Neuronal stem cell (in vitro differentiated cells): ENCODE measurements around the gene C3orf22. TPM values are rescaled to one million over a fixed set of nuclear protein-coding genes. Genes with fewer than 3 reads are reported as not detected.

ENCODE experiments used
- DNase-seq: peaks from one replicate; pipeline ENCODE4 v3.0.0-alpha.2; 2013; ENCODE audit warnings: low spot score
- H2AFZ ChIP-seq: one replicate; pipeline ENCODE4 v1.6.1; 2013; ENCODE audit warnings: mild to moderate bottlenecking, low read length, inconsistent platforms
- H2AK5ac ChIP-seq: 2 replicates; pipeline ENCODE4 v1.6.1; 2013; ENCODE audit warnings: low read depth, mild to moderate bottlenecking, inconsistent platforms, low read length, moderate library complexity, mixed read lengths
- H2BK120ac ChIP-seq: 2 replicates; pipeline ENCODE4 v1.6.1; 2013; ENCODE audit warnings: low read depth, mild to moderate bottlenecking, inconsistent platforms, low read length, moderate library complexity, mixed read lengths
- H2BK12ac ChIP-seq: one replicate; pipeline ENCODE4 v1.6.1; 2013; ENCODE audit warnings: low read length, inconsistent platforms
- H2BK15ac ChIP-seq: 2 replicates; pipeline ENCODE4 v1.6.1; 2013; ENCODE audit warnings: mild to moderate bottlenecking, low read length, inconsistent platforms, mixed read lengths
- H2BK5ac ChIP-seq: one replicate; pipeline ENCODE4 v1.6.1; 2013; ENCODE audit warnings: inconsistent platforms, mild to moderate bottlenecking, low read length, moderate library complexity
- H3K14ac ChIP-seq: one replicate; pipeline ENCODE4 v1.6.1; 2013; ENCODE audit warnings: low read length, inconsistent platforms
- H3K18ac ChIP-seq: 2 replicates; pipeline ENCODE4 v1.6.1; 2013; ENCODE audit warnings: low read length, inconsistent platforms
- H3K23ac ChIP-seq: 2 replicates; pipeline ENCODE4 v1.6.1; 2013; ENCODE audit warnings: low read depth, mild to moderate bottlenecking, mixed read lengths, low read length, inconsistent platforms; ENCODE audit not compliant: poor library complexity
- H3K27ac ChIP-seq: replicated peaks from 3 replicates; pipeline ENCODE4 v1.5.1; 2013; ENCODE audit warnings: low read length, inconsistent platforms
- H3K27me3 ChIP-seq, 3 experiments: 2 replicates each; pipeline ENCODE4 v1.6.1; 2013; ENCODE audit warnings: low read length in 3 of 3, mild to moderate bottlenecking in 2 of 3, inconsistent platforms in 1 of 3, low read depth in 1 of 3, mixed read lengths in 1 of 3, moderate library complexity in 1 of 3; ENCODE audit not compliant: control insufficient read depth in 3 of 3, insufficient read depth in 3 of 3
- H3K36me3 ChIP-seq, 2 donors: replicated peaks in 1 of 2; 2 replicates each; pipeline ENCODE4 v1.6.1; 2013; ENCODE audit warnings: low read length in 2 of 2; ENCODE audit not compliant: control insufficient read depth in 2 of 2, insufficient read depth in 2 of 2
- H3K4ac ChIP-seq: 2 replicates; pipeline ENCODE4 v1.6.1; 2013; ENCODE audit warnings: inconsistent platforms, mild to moderate bottlenecking, low read length, moderate library complexity
- H3K4me1 ChIP-seq, 2 donors: 1 replicate in 1 of 2; 2 replicates in 1 of 2; pipeline ENCODE4 v1.6.1; 2013; ENCODE audit warnings: low read length in 2 of 2, low read depth in 1 of 2; ENCODE audit not compliant: control insufficient read depth in 2 of 2, insufficient read depth in 1 of 2
- H3K4me2 ChIP-seq: one replicate; pipeline ENCODE4 v1.6.1; 2013; ENCODE audit warnings: mild to moderate bottlenecking, low read length, inconsistent platforms; ENCODE audit not compliant: insufficient read depth, poor library complexity, severe bottlenecking
- H3K4me3 ChIP-seq, 2 donors: 2 replicates each; pipeline ENCODE4 v1.5.1; 2013; ENCODE audit warnings: low read length in 2 of 2, mild to moderate bottlenecking in 2 of 2, inconsistent platforms in 1 of 2, moderate library complexity in 1 of 2
- H3K79me1 ChIP-seq: one replicate; pipeline ENCODE4 v1.6.1; 2013; ENCODE audit warnings: low read depth, mild to moderate bottlenecking, inconsistent platforms, low read length, moderate library complexity
- H3K9ac ChIP-seq: one replicate; pipeline ENCODE4 v1.6.1; 2013; ENCODE audit warnings: mild to moderate bottlenecking, low read depth, low read length, inconsistent platforms; ENCODE audit not compliant: poor library complexity
- H3K9me3 ChIP-seq, 2 donors: replicated peaks in 1 of 2; 2 replicates each; pipeline versions ENCODE3 to v1.6.1; 2013; ENCODE audit warnings: low read length in 2 of 2, mild to moderate bottlenecking in 2 of 2, inconsistent platforms in 1 of 2, low read depth in 1 of 2, mixed read lengths in 1 of 2, moderate library complexity in 1 of 2; ENCODE audit not compliant: control insufficient read depth in 2 of 2, insufficient read depth in 1 of 2
- H4K8ac ChIP-seq: one replicate; pipeline ENCODE4 v1.6.1; 2013; ENCODE audit warnings: low read depth, mild to moderate bottlenecking, inconsistent platforms, low read length, moderate library complexity
- H4K91ac ChIP-seq: one replicate; pipeline ENCODE4 v1.6.1; 2013; ENCODE audit warnings: low read length, low read depth, mild to moderate bottlenecking, inconsistent platforms; ENCODE audit not compliant: poor library complexity
- WGBS, 2 donors: extraction: QIAGEN DNeasy Blood & Tissue Kit; methylation state at CpG; one replicate each; pipeline ENCODE4 v1.1.7; 2013; ENCODE audit warnings: missing lambda C conversion rate in 2 of 2, mixed read lengths in 1 of 2; ENCODE audit not compliant: insufficient read length in 2 of 2, insufficient replicate concordance in 1 of 2; ENCODE audit errors: extremely low coverage in 2 of 2; 5-methylcytosine and 5-hydroxymethylcytosine counted together
- polyA plus RNA-seq, 2 experiments: library from polyadenylated mRNA; stranded (reverse); fragments of 200-250 nt; gene quantifications; one replicate each; pipeline ENCODE4 v1.2.3, GENCODE V29; 2013

C3orf22 gene
- polyA plus RNA-seq (2013, experiment 1 of 2): 0.03 TPM
- polyA plus RNA-seq (2013, experiment 2 of 2): not detected

DNA sequence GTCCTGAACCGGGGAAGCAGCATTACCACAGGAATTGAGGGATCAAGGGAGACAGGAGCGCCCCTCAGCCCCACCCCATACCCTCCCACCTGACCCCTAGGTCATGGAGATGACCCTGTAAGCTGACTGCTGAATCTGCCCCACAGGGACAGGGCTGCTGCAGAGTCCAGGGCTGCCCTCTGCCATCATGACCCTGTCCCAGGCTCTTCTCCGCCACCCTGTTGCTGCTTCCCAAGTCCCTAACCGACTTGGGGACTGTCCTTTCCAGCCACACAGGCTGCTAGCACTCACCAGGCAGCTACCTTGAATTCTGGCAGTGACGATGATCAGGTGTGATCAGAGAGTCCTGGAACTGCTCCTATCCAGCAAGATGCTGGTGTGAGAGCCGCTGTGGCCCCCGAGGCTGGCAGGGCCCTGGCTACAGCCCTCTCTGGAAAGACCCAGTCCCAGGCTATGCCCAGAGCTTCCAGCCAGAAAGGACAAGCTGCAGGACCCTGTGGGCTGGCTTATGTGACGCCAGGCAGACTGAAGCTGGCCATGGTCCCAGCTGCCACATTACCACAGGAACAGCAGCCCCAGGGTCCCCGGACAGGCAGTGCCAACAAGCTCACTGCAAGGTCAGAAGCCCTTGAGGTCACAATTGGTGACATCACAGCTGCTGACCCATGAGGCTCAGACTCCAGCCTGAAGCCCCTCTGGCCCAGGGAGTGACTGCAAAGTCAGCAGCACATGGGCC lies at the start of gene C3orf22:
TSS of gene C3orf22 (minus strand) at position 597 of the 736 bp plus-strand sequence. CDS start 5,542 bp downstream, outside the sequence.
- WGBS, 2 donors: no CpG with 5 or more reads among the region's 9 CpGs
- Histone ChIP-seq H3K14ac (no peak within 1 kb of the TSS), H3K36me3 (no peaks in the 10 kb centered on the region), H2BK12ac (no peak within 1 kb of the TSS), H3K27ac (no peak within 1 kb of the TSS), H3K4me3 (no peak within 1 kb of the TSS), H2BK5ac (no peak within 1 kb of the TSS), H3K79me1 (peaks cover 5% of the 10 kb centered on the region), H3K27me3 (peaks cover 0 to 8% (median 0%) of the 10 kb centered on the region in 3 experiments), H3K9ac (peak within 1 kb of the TSS; percentile 66), H4K91ac (no peak within 1 kb of the TSS), H3K9me3 (peaks cover 0 to 3% of the 10 kb centered on the region in 2 donors), H2BK15ac (no peak within 1 kb of the TSS), H3K18ac (no peak within 1 kb of the TSS), H3K4me1 (peaks cover 0 to 3% of the 10 kb centered on the region in 2 donors), H3K4me2 (no peak within 1 kb of the TSS), H2AK5ac (peak within 1 kb of the TSS; percentile 11), H2BK120ac (no peak within 1 kb of the TSS), H3K4ac (no peak within 1 kb of the TSS), H2AFZ (no peak within 1 kb of the TSS), H4K8ac (peak within 1 kb of the TSS; percentile 43), H3K23ac (no peak within 1 kb of the TSS)
- no peak for DNase-seq

GRCh38 chr3:126607214-126607908 lies 48.6 kb upstream of the C3orf22 start:
- no peak overlapping the region for H3K4ac ChIP-seq
- no peak overlapping the region for H2BK120ac ChIP-seq
- no CpG with 5 or more reads among the region's 11 CpGs for WGBS, 2 donors
- no peak overlapping the region for H3K4me3 ChIP-seq
- H3K79me1 ChIP-seq: no peaks in the 10 kb centered on the region
- H4K91ac ChIP-seq: no peak overlapping the region
- H2AK5ac ChIP-seq: no peak overlapping the region
- DNase-seq: no peak
- no peaks in the 10 kb centered on the region for H3K4me1 ChIP-seq
- H4K8ac ChIP-seq: no peak overlapping the region
- no peak overlapping the region for H3K4me2 ChIP-seq
- H2AFZ ChIP-seq: no peak overlapping the region
- no peak overlapping the region for H3K14ac ChIP-seq
- no peak overlapping the region for H2BK12ac ChIP-seq
- H3K27ac ChIP-seq: no peak overlapping the region
- H3K9me3 ChIP-seq: no peaks in the 10 kb centered on the region
- no peaks in the 10 kb centered on the region for H3K27me3 ChIP-seq
- H3K9ac ChIP-seq: no peak overlapping the region
- no peak overlapping the region for H3K18ac ChIP-seq
- H3K23ac ChIP-seq: no peak overlapping the region
- peaks cover 1 to 34% of the 10 kb centered on the region in 2 donors for H3K36me3 ChIP-seq
- H2BK15ac ChIP-seq: no peak overlapping the region
- H2BK5ac ChIP-seq: no peak overlapping the region

DNA sequence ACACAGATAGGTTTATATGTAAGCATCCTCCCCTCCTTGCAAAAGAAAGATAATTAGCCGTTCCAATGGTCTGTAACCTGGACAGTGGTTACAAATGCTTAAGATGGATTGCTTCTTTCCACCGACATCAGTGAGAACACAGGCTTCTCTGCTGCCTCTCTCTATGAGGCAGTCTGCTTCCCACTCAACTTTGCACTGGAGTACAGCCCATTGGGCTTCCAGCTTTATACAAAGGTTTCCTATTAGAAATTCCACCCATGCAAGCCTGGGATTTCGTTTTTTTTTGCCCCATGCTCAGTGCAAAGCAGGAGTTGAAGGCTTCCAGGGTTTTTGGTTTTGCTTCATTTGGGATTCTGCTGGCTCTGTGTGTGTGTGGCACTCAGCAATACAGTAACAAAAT lies 47.3 kb upstream of the C3orf22 start:
- H2BK15ac ChIP-seq: no peak overlapping the region
- H3K27ac ChIP-seq: no peak overlapping the region
- no peak overlapping the region for H4K8ac ChIP-seq
- H2BK12ac ChIP-seq: no peak overlapping the region
- no peak overlapping the region for H2BK120ac ChIP-seq
- no peak overlapping the region for H3K23ac ChIP-seq
- H3K14ac ChIP-seq: no peak overlapping the region
- DNase-seq: no peak
- no peak overlapping the region for H2BK5ac ChIP-seq
- no peaks in the 10 kb centered on the region for H3K79me1 ChIP-seq
- no peak overlapping the region for H4K91ac ChIP-seq
- H3K27me3 ChIP-seq: no peaks in the 10 kb centered on the region
- H3K4me1 ChIP-seq: no peaks in the 10 kb centered on the region
- H3K4ac ChIP-seq: no peak overlapping the region
- no peak overlapping the region for H2AK5ac ChIP-seq
- H3K4me3 ChIP-seq: no peak overlapping the region
- H3K18ac ChIP-seq: no peak overlapping the region
- H3K36me3 ChIP-seq: peaks cover 1 to 34% of the 10 kb centered on the region in 2 donors
- H3K4me2 ChIP-seq: no peak overlapping the region
- no peak overlapping the region for H2AFZ ChIP-seq
- no peak overlapping the region for H3K9ac ChIP-seq
- H3K9me3 ChIP-seq: no peaks in the 10 kb centered on the region
- WGBS, 2 donors: no CpG with 5 or more reads among the region's 3 CpGs

DNA sequence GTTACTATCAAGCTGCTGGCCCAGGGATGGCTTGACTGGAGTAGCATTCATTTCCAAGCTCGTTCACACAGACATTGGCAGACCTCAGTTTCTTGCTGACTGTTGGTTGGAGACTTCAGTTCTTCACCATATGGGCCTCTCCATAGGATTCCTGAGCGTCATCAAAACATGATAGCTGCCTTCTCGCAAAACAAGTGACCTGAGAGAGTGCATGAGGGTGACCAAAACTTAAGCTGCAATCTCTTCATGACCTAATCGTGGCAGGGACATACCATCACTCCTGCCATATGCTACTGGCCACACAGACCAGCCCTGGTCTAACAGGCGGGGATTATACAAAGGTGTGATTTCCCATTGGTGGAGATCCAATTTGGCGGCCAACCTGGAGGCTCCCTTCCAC lies 46.0 kb upstream of the C3orf22 start:
- no peak overlapping the region for H3K23ac ChIP-seq
- H2AK5ac ChIP-seq: no peak overlapping the region
- no peaks in the 10 kb centered on the region for H3K4me1 ChIP-seq
- no peak overlapping the region for H2BK120ac ChIP-seq
- no peak overlapping the region for H3K27ac ChIP-seq
- no peak overlapping the region for H2AFZ ChIP-seq
- no peak overlapping the region for H3K18ac ChIP-seq
- H3K9me3 ChIP-seq: no peaks in the 10 kb centered on the region
- no peak overlapping the region for H2BK5ac ChIP-seq
- H3K79me1 ChIP-seq: no peaks in the 10 kb centered on the region
- no peak overlapping the region for H3K14ac ChIP-seq
- H3K27me3 ChIP-seq: no peaks in the 10 kb centered on the region
- no peak overlapping the region for H3K4ac ChIP-seq
- H3K4me2 ChIP-seq: no peak overlapping the region
- peaks cover 1 to 28% of the 10 kb centered on the region in 2 donors for H3K36me3 ChIP-seq
- DNase-seq: no peak
- H2BK15ac ChIP-seq: no peak overlapping the region
- no peak overlapping the region for H3K4me3 ChIP-seq
- no peak overlapping the region for H4K91ac ChIP-seq
- H2BK12ac ChIP-seq: no peak overlapping the region
- no peak overlapping the region for H3K9ac ChIP-seq
- no peak overlapping the region for H4K8ac ChIP-seq
- no CpG with 5 or more reads among the region's 6 CpGs for WGBS, 2 donors
